Activated naive CD4-positive, alpha-beta T cell treated with anti-CD3 and anti-CD28 coated beads, Interleukin-2, amount 10 ng/mL, durations not matched to agents 7 days and 5 days (primary cell): ENCODE results near the gene MYH11.

ENCODE experiments used
- CTCF ChIA-PET: fragments of 350-600 bp; sonication (Branson Sonifier 250); formaldehyde crosslinking; loops from one replicate; lab custom pipeline; 2021; ENCODE audit warnings: antibody characterized with exemption; lab: Charles Lee
- DNase-seq: peaks from one replicate; pipeline ENCODE4 v3.0.0-alpha.2; 2020
- H3K27ac Mint-ChIP-seq: one replicate; pipeline ENCODE4 v1.8.0; 2021; ENCODE audit warnings: mild to moderate bottlenecking, moderate library complexity, mixed read lengths
- H3K27me3 Mint-ChIP-seq: one replicate; pipeline ENCODE4 v1.8.0; 2021; ENCODE audit warnings: mild to moderate bottlenecking, mixed read lengths
- H3K36me3 Mint-ChIP-seq: one replicate; pipeline ENCODE4 v1.8.0; 2021; ENCODE audit warnings: mixed read lengths
- H3K4me1 Mint-ChIP-seq: one replicate; pipeline ENCODE4 v1.8.0; 2021; ENCODE audit warnings: mixed read lengths
- H3K4me3 Mint-ChIP-seq: one replicate; pipeline ENCODE4 v1.8.0; 2021; ENCODE audit warnings: mild to moderate bottlenecking, moderate library complexity, mixed read lengths
- H3K9me3 Mint-ChIP-seq: one replicate; pipeline ENCODE4 v1.8.0; 2021; ENCODE audit warnings: mixed read lengths

Gene MYH11

DNA sequence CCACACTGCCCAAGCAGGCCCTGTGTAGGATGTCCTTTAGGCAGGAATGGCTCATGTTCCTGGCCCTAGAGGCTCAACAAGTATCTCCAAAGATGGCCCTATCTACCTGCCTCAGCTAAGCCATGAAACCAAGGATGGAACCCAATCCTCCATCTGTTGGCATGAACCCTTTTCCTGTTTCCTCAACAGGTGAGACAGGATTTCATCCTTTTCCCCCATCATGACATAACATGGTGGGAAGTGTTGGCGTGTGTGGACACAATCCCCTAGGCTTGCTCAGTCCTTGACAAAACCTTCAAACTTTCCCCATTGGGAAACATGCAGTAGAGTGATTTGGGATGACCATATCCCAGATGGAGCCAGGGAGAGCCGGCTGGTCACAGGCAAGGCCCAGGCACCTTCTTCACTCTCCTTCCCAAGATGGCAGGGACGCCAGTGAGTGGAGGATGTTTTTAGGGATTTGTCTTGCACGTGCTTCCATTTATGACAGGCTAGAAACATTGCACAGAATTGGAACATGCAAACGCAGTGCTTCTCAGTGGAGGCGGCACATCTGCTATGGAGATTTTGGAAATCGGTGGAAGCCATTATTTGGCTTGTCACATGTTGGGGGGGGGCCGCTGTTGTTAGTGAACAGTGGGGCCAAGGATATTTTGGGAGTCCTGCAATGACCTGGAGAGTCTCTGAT is 77.0 kb downstream of the MYH11 start:
- Mint-ChIP-seq H3K27ac (no peak overlapping the region), H3K36me3 (no peaks in the 10 kb centered on the region), H3K4me1 (no peaks in the 10 kb centered on the region), H3K9me3 (no peaks in the 10 kb centered on the region), H3K27me3 (peaks cover 4% of the 10 kb centered on the region), H3K4me3 (no peak overlapping the region)
- CTCF ChIA-PET: no interaction called here
- DNase-seq: no peak

DNA sequence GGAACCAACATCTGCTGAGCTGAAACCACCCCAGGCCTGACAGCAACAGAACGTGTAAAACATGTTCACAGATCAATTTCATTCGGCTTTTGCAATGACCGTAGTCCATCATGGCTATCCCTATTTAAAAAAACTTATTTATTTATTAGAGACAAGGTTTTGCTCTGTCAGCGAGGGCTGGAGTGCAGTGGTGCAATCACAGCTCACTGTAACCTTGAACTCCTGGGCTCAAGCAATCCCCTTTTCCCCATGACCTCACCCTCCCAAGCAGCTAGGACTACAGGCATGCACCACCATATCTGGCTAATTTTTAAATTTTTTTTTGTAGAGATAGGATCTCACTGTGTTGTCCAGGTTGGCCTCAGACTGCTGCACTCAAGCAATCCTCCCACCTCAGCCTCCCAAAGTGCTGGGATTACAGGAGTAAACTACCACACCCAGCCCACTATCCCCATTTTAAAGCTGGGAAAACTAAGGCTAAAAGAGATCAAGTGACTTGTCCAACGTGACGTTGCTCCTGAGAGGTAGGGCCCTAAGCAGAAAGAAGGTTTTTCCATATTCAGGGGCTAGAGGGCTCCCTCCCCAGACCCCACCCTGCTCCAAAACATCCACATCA is 77.7 kb downstream of the MYH11 start:
- H3K27ac Mint-ChIP-seq: no peak overlapping the region
- H3K4me3 Mint-ChIP-seq: no peak overlapping the region
- peaks cover 4% of the 10 kb centered on the region for H3K27me3 Mint-ChIP-seq
- DNase-seq: no peak
- H3K36me3 Mint-ChIP-seq: no peaks in the 10 kb centered on the region
- CTCF ChIA-PET: no interaction called here
- H3K4me1 Mint-ChIP-seq: no peaks in the 10 kb centered on the region
- H3K9me3 Mint-ChIP-seq: no peaks in the 10 kb centered on the region

DNA sequence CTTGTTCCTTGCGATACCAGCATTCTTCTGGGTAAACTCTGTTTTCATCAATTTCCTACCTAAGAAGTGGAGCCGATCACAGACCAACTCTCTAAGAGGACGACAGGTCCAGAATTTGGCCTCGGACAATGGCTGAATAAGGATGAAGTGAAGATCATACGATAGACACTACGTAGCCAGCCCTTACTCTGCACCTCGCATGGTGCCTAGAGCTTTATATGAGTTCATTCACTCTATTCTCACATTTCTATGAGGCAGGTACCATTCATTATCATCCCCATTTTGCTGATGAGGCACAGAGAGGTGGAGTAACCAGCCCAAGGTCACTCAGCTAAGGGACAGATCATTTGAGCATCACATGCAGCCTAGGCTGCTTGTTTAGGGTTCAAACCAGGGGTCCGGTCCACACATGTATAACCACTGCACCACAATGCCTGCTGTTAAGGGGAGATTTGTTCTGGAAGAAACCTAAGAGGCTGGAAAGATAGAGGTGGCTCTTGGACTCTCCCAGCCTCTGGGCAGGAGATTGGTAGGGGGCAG is 78.6 kb downstream of the MYH11 start:
- Mint-ChIP-seq H3K9me3 (no peaks in the 10 kb centered on the region), H3K4me3 (no peak overlapping the region), H3K27me3 (peaks cover 4% of the 10 kb centered on the region), H3K4me1 (no peaks in the 10 kb centered on the region), H3K27ac (no peak overlapping the region), H3K36me3 (no peaks in the 10 kb centered on the region)
- no peak for DNase-seq
- CTCF ChIA-PET: interaction anchor here (1.5 kb wide), 1 partner anchor 349 kb away, joined by 9 read pairs; no protein-coding TSS in a partner anchor

DNA sequence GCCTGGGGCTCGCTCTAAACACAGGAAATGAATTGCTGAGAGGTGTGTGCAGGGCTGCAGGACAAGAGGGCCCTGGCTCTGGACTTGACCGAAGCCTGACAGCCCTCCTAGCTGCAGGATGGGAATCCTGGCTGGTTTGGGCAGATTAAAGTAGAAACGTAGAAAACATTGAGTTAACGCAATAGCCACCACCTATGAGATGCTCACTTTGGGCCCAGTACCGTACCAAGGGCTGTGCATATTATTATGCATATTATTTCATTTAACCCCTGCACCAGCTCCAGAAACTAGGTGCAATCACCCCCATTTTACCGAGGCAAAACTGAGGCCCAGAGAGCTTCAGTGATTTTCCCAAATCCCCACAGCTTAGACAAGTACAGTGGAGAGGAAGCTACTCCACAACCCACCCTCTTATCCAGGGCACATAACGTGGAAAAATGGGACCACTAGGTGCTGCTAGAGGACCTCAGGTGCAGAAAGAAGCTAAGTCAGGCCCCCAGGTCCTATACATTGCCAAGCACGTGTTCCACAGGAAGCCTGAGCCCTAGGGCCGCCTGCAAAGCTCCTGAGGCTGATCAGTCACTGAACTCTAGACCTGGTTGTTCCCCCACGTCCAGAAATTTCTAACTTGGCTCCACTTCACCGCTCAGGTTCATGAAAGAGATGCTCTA is 79.2 kb downstream of the MYH11 start:
- Mint-ChIP-seq H3K9me3 (no peaks in the 10 kb centered on the region), H3K27me3 (peaks cover 4% of the 10 kb centered on the region), H3K36me3 (no peaks in the 10 kb centered on the region), H3K4me1 (no peaks in the 10 kb centered on the region), H3K27ac (no peak overlapping the region), H3K4me3 (no peak overlapping the region)
- DNase-seq: peak; percentile 27
- CTCF ChIA-PET: interaction anchor here (0.5 to 1.5 kb wide), 3 partner anchors 40 to 350 kb away, joined by 3 to 9 read pairs (median 3); no protein-coding TSS in a partner anchor

DNA sequence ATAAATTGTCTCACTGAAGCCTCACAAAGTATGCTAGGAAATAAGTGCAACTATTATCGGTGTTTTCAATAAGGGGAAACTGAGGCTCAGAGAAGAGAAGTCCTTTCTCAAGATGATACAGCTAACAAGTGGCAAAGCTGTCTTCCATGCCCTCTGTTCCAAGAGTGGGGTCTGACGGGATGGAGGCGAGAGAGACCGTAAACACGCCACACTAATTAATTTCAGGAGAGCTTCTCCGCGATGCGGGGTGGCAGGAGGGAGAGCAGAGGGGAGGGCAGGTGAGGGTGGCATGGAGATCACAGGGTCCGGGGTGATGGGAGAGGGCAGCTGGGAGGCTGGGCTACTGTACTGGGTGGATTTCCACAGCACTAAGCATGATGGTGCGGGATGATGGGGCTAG is 80.3 kb downstream of the MYH11 start:
- CTCF ChIA-PET: interaction anchor here (0.8 to 1.2 kb wide), 2 partner anchors 11 to 41 kb away, joined by 3 to 4 read pairs; no protein-coding TSS in a partner anchor
- no peak for DNase-seq
- Mint-ChIP-seq H3K27me3 (peaks cover 4% of the 10 kb centered on the region), H3K4me1 (no peaks in the 10 kb centered on the region), H3K9me3 (no peaks in the 10 kb centered on the region), H3K27ac (no peak overlapping the region), H3K4me3 (no peak overlapping the region), H3K36me3 (no peaks in the 10 kb centered on the region)

DNA sequence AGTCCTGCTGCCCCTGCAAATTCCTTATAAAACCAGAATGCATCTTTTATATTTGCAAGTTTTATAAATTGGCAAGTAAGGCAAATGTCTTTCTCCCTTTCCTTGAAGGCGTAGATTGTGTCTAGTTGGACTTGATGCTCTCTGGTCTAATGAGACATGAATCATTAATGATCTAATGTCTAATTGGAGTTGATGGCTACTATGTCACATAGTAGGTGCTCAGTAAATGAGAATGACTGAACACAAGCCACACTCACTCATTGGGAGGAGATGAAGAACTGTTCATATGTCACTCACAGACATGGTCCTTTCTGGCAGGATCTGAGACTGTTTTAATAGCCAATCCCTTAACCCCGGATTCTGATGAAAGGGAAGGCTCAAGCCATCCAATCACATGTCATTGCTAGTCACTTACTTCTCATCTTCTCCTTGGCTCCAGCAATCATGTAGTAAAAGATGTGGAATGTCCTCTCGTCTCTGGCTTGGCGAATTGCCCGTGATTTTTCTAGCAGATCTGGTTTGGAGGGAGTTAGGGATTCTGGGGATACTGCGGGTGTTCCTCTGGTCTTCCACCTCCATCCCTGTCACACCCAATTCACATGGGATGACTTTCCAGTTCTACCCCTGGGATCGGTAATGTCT is 81.0 kb downstream of the MYH11 start:
- Mint-ChIP-seq H3K4me1 (no peaks in the 10 kb centered on the region), H3K27ac (no peak overlapping the region), H3K27me3 (peaks cover 4% of the 10 kb centered on the region), H3K4me3 (no peak overlapping the region), H3K36me3 (no peaks in the 10 kb centered on the region), H3K9me3 (no peaks in the 10 kb centered on the region)
- CTCF ChIA-PET: interaction anchor here (0.8 kb wide), 1 partner anchor 10 kb away, joined by 4 read pairs; no protein-coding TSS in a partner anchor
- DNase-seq: no peak

DNA sequence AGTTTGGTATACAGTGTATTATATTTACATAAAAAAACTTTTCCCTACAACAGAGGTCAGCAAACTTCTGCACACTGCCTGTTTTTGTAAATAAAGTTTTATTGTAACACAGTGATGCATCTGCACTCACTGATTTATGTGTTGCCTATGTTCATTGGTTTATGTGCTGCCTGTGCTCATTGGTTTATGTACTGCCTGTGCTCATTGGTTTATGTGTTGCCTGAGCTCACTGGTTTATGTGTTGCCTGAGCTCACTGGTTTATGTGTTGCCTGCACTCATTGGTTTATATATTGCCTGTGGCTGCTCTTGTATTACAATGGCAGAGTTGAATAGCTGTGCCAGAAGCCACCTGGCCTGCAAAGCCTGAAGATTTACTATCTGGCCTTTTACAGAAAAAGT is 81.6 kb downstream of the MYH11 start:
- Mint-ChIP-seq H3K9me3 (no peaks in the 10 kb centered on the region), H3K27ac (no peak overlapping the region), H3K36me3 (no peaks in the 10 kb centered on the region), H3K4me1 (no peaks in the 10 kb centered on the region), H3K4me3 (no peak overlapping the region), H3K27me3 (peaks cover 4% of the 10 kb centered on the region)
- CTCF ChIA-PET: no interaction called here
- DNase-seq: no peak

DNA sequence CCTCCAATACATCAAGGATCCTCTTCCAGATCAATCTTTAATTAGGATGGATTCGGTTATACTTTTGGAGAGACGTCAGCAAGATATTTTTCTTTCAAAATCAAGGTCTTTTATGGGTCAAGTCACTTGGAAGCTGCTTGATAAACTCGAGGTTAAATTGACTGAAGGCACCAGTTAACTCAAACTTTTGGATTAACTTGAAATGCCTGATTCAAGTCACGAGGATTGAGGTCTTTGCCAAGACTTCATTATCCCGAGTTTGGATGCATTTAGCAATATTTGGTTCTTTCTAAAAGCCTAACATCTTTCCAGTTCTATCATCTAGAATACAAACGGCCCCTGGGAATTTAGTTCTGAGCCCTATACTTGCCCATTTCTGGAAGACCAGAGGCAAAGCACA is 82.9 kb downstream of the MYH11 start:
- Mint-ChIP-seq H3K9me3 (no peaks in the 10 kb centered on the region), H3K4me3 (no peak overlapping the region), H3K27ac (no peak overlapping the region), H3K4me1 (no peaks in the 10 kb centered on the region), H3K27me3 (peaks cover 4% of the 10 kb centered on the region), H3K36me3 (no peaks in the 10 kb centered on the region)
- no peak for DNase-seq
- CTCF ChIA-PET: interaction anchor here (1.3 kb wide), 1 partner anchor 9 kb away, joined by 3 read pairs; no protein-coding TSS in a partner anchor

DNA sequence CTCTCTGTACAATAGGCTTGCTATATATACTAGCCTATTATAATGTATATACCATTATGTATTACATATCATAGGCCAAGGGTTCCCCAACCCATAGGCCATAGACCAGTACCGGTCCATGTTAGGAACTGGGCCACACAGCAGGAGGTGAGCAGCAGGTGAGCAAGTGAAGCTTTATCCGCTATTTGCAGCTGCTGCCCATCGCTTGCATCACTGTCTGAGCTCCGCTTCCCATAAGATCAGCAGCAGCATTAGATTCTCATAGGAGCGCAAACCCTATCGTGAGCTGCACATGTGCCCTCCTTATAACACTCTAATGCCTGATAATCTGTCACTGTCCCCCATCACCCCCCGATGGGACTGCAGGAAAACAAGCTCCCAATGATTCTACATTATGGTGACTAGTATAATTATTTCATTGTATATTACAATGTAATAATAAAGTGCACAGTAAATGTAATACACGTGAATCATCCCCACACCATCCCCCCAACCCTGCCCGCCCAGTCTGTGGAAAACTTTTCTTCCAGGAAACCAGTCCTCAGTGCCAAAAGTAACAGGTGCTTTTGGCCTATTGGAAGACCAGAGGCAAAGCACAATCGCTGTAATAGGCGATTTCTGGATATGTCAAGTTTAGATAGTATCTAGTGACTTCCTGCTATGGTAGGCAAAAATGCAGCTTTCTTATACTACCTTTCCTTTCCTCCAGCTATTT is 84.1 kb downstream of the MYH11 start:
- DNase-seq: no peak
- Mint-ChIP-seq H3K36me3 (no peaks in the 10 kb centered on the region), H3K27me3 (peaks cover 4% of the 10 kb centered on the region), H3K4me1 (no peaks in the 10 kb centered on the region), H3K9me3 (no peaks in the 10 kb centered on the region), H3K27ac (no peak overlapping the region), H3K4me3 (no peak overlapping the region)
- CTCF ChIA-PET: interaction anchor here (1.3 kb wide), 1 partner anchor 8 kb away, joined by 3 read pairs; no protein-coding TSS in a partner anchor

DNA sequence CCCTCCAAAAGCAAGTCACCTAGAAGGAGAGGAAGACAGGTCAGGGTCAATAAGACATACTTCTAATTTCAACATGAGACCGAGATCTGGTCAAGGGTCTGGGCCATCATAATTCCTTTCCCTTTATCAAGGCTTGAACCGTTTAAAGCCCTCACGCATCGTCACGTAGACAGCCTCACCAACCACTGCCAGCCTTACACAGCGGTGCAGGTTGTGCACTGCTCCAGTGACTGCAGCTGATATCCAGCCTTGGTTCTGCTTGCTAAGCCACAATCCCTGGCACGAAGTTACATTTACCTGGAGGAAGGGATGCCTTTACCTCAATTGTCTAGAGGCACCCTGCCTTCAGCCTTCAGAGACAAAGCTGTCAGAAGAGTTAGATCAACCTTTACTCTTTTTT is 85.1 kb downstream of the MYH11 start:
- Mint-ChIP-seq H3K27me3 (no peaks in the 10 kb centered on the region), H3K36me3 (no peaks in the 10 kb centered on the region), H3K9me3 (no peaks in the 10 kb centered on the region), H3K27ac (no peak overlapping the region), H3K4me1 (no peaks in the 10 kb centered on the region), H3K4me3 (no peak overlapping the region)
- DNase-seq: no peak
- CTCF ChIA-PET: no interaction called here

DNA sequence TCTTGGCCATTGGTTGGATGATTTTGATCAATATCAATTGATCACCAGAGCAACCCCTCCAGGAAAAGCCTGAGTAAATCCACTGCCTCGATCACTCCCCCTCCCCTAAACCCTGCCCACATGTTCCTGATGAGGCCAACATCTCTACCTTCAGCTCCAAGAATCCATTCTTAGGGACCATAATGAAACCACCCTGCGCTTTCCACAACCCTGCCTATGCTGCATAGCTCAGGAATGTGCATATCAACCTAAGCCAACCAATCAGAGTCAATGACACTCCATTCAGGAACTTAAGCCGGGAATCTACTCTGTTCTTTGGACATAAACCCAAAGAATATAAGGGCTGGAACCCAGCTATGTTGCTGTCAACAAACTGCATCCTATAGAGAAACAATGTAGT is 86.3 kb downstream of the MYH11 start:
- CTCF ChIA-PET: interaction anchor here (0.6 to 1.1 kb wide), 3 partner anchors 14 to 252 kb away, joined by 3 to 6 read pairs (median 4); no protein-coding TSS in a partner anchor
- Mint-ChIP-seq H3K9me3 (no peaks in the 10 kb centered on the region), H3K27ac (no peak overlapping the region), H3K4me1 (no peaks in the 10 kb centered on the region), H3K4me3 (no peak overlapping the region), H3K36me3 (no peaks in the 10 kb centered on the region), H3K27me3 (no peaks in the 10 kb centered on the region)
- no peak for DNase-seq

DNA sequence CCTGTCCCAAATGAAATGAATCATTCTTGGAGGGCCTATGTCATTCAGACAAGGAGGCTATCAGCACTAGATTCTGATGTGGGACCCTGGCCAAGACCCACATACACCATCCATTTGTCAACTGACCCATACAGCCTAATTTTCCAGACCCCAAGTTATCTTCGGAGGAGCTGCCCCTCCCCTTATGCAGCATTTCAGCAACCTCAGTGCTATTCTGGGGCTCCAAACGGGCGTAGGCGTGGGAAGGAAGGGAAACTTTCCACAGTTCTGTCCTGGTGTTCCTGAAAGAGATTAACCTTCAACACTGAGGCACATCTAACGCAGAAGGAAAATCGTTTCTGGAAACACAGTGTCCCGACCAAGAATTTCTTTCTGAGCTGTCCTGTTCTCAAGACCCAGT is 86.7 kb downstream of the MYH11 start:
- no peak for DNase-seq
- H3K4me1 Mint-ChIP-seq: no peaks in the 10 kb centered on the region
- no peak overlapping the region for H3K27ac Mint-ChIP-seq
- no peaks in the 10 kb centered on the region for H3K36me3 Mint-ChIP-seq
- no peaks in the 10 kb centered on the region for H3K27me3 Mint-ChIP-seq
- H3K4me3 Mint-ChIP-seq: no peak overlapping the region
- H3K9me3 Mint-ChIP-seq: no peaks in the 10 kb centered on the region
- CTCF ChIA-PET: interaction anchor here (1.0 to 1.1 kb wide), 2 partner anchors 14 to 52 kb away, joined by 4 to 6 read pairs; no protein-coding TSS in a partner anchor

DNA sequence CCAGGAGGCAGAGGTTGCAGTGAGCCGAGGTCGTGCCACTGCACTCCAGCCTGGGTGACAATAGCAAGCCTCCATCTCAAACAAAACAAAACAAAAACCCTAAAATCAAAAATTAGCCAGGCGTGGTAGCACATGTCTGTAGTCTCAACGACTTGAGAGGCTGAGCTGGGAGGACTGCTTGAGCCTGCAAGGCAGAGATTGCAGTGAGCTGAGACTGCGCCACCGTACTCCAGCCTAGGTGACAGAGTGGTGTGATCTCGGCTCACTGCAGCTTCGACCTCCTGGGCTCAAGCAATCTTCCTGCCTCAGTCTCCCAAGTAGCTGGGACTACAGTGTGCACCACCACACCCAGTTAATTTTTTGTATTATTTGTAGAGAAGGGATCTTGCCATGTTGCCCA is 87.6 kb downstream of the MYH11 start:
- no peak for DNase-seq
- no peaks in the 10 kb centered on the region for H3K36me3 Mint-ChIP-seq
- H3K27ac Mint-ChIP-seq: no peak overlapping the region
- no peaks in the 10 kb centered on the region for H3K4me1 Mint-ChIP-seq
- no peaks in the 10 kb centered on the region for H3K27me3 Mint-ChIP-seq
- no peak overlapping the region for H3K4me3 Mint-ChIP-seq
- CTCF ChIA-PET: no interaction called here
- no peaks in the 10 kb centered on the region for H3K9me3 Mint-ChIP-seq
